Adrenal gland (tissue), 12 donors: ENCODE measurements around the gene UVRAG. TPM values are rescaled to one million over a fixed set of nuclear protein-coding genes. Genes with fewer than 3 reads are reported as not detected.

Experiments used
- DNase-seq, 7 donors: peaks; one replicate each; pipeline ENCODE4 v3.0.0-alpha.2; 2019 to 2020
- H3K27ac ChIP-seq, 5 donors: fragments of 200-600 bp; sonication (generic) in 4 of 5; 1 replicate in 3 of 5; 2 replicates in 2 of 5; pipeline versions ENCODE4 v1.5.1 to v1.8.0; 2016 to 2020; ENCODE audit warnings: mild to moderate bottlenecking in 1 of 5
- H3K27me3 ChIP-seq: fragments of 200-600 bp; 2 replicates; pipeline ENCODE4 v1.8.0; 2021
- H3K36me3 ChIP-seq, 2 donors: fragments of 200-600 bp; replicated peaks in 1 of 2; 1 replicate in 1 of 2; 2 replicates in 1 of 2; pipeline versions ENCODE4 v1.5.1 to v1.8.0; 2018 to 2022
- H3K4me1 ChIP-seq, 2 donors: fragments of 200-600 bp; replicated peaks in 1 of 2; 1 replicate in 1 of 2; 2 replicates in 1 of 2; pipeline versions ENCODE4 v1.5.1 to v1.8.0; 2018 to 2021
- H3K4me3 ChIP-seq, 4 donors: fragments of 200-600 bp; sonication (generic) in 3 of 4; one replicate each; pipeline ENCODE4 v1.5.1; 2016 to 2018
- H3K9me3 ChIP-seq, 3 donors: fragments of 200-600 bp; sonication (generic) in 1 of 3; replicated peaks in 1 of 3; 1 replicate in 2 of 3; 2 replicates in 1 of 3; pipeline versions ENCODE4 v1.5.1 to v1.8.0; 2016 to 2021
- CTCF ChIP-seq, 6 experiments: fragments of 450-650 bp in 4 of 6; fragments of 200-600 bp in 2 of 6; sonication (generic) in 1 of 6; IDR thresholded peaks; 1 replicate in 5 of 6; 2 replicates in 1 of 6; pipeline versions ENCODE4 v1.5.1 to v1.8.0; 2016 to 2021; ENCODE audit warnings: antibody characterized with exemption in 6 of 6, mild to moderate bottlenecking in 2 of 6, moderate library complexity in 1 of 6
- POLR2A ChIP-seq, 2 donors: fragments of 450-650 bp; IDR thresholded peaks; one replicate each; pipeline ENCODE4 v1.6.1; 2017; ENCODE audit warnings: antibody characterized with exemption in 2 of 2, mild to moderate bottlenecking in 2 of 2, moderate library complexity in 1 of 2
- WGBS, 4 donors: extraction: QIAGEN DNeasy Blood & Tissue Kit in 2 of 4; methylation state at CpG; one replicate each; pipeline versions ENCODE4 v1.1.5 to v1.1.7; 2013 to 2017; 5-methylcytosine and 5-hydroxymethylcytosine counted together
- intact Hi-C, 2 donors: fragments of 100-400 bp; cut with DNase I; formaldehyde crosslinking; loops; one replicate each; pipeline versions ENCODE4 v1.14.1 to v1.15.0; 2022 to 2023
- polyA plus RNA-seq, 3 donors: library from polyadenylated mRNA; stranded (reverse); fragments of 200-250 nt in 2 of 3; fragments of 350-450 nt in 1 of 3; fragmentation: Illumina TruSeq in 1 of 3; extraction: RNeasy Lipid Tissue Mini Kit (QIAGEN cat#74804) in 1 of 3; gene quantifications; one replicate each; pipeline ENCODE4 v1.2.3, GENCODE V29; 2013 to 2014
- total RNA-seq, 9 donors: library from RNA; depleted of rRNA in 4 of 9; stranded (reverse); fragments of >200 nt in 4 of 9; fragments of 120-200 nt in 1 of 9; fragmentation: NEBNext Ultra II Directional in 1 of 9; extraction: Animal tissue kit (Norgen Biotek cat#: 25700) in 1 of 9; gene quantifications; one replicate each; pipeline versions ENCODE4 v1.1.0 to v1.2.4, GENCODE V29; 2013 to 2023
- donor health status: healthy with polysubstance abuse.
- donor health status: Bipolar disorder and iron deficiency.
- donor health status: DM: yes; HTN: yes; CAD: no.
- donor health status: DM: no; HTN: no; CAD: no.
- donor health status: DM: no; HTN: no; CAD: no.
- donor health status: DM: yes; HTN: yes; CAD: no.

The UVRAG gene
- total and polyA plus RNA-seq, 12 donors: 10.9 to 61.4 (median 28.5) TPM

- Histone ChIP-seq H3K4me3 (no peak overlapping the region), H3K27me3 (no peaks in the 10 kb centered on the region), H3K36me3 (no peaks in the 10 kb centered on the region), H3K9me3 (no peaks in the 10 kb centered on the region), H3K27ac (no peak overlapping the region), H3K4me1 (peaks cover 17 to 23% of the 10 kb centered on the region in 2 donors)
- intact Hi-C loops: no loop called here
- no peak for DNase-seq
- no peak for TF ChIP-seq CTCF (IDR thresholded peaks at IDR 0.05)
- TF ChIP-seq POLR2A (IDR thresholded peaks at IDR 0.05): no peak
Measured at GRCh38 chr11:75934851-75935250, 119.8 kb downstream of the UVRAG start.

- no peaks in the 10 kb centered on the region for H3K9me3 ChIP-seq
- DNase-seq: peak in 4 of 7 donors; percentile 11 to 21 (median 16)
- peak overlapping the region in 4 of 5 donors; percentile 34 to 46 (median 43) for H3K27ac ChIP-seq
- no peaks in the 10 kb centered on the region for H3K27me3 ChIP-seq
- no peaks in the 10 kb centered on the region for H3K36me3 ChIP-seq
- intact Hi-C loops: no loop called here
- 41 to 53% (median 41%) methylated on average over 3 of the region's 3 CpGs for WGBS, 4 donors
- TF ChIP-seq POLR2A (IDR thresholded peaks at IDR 0.05): no peak
- no peak for TF ChIP-seq CTCF (IDR thresholded peaks at IDR 0.05)
- H3K4me3 ChIP-seq: no peak overlapping the region
- peaks cover 33 to 34% of the 10 kb centered on the region in 2 donors for H3K4me1 ChIP-seq
Measured at GRCh38 chr11:75938543-75938942, 123.5 kb downstream of the UVRAG start.

DNA sequence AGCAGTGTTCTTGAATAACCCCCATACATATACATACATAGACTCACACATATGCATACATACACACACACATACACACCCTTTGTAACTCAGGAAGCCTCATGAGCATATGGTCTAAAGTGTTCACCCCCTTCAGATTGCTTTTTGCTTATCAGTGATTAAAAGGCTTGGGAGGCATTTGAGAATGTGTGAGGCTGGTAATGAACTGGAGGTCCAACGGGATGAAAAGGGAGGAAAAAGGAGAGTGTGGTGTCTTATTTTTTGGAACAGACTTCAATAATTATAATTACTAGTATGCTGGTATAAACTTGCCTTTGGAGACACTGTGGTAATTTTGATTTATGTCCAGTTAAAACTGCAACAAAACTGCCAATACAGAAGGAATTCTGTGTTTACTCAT lies 124.5 kb downstream of the UVRAG start:
- no peak overlapping the region for H3K27ac ChIP-seq
- WGBS, 4 donors: 78 to 90% (median 87%) methylated on average over 1 of the region's 1 CpG
- no peak overlapping the region for H3K4me3 ChIP-seq
- H3K4me1 ChIP-seq: peaks cover 33 to 34% of the 10 kb centered on the region in 2 donors
- no peaks in the 10 kb centered on the region for H3K27me3 ChIP-seq
- no peak for DNase-seq
- TF ChIP-seq POLR2A (IDR thresholded peaks at IDR 0.05) (no peak), CTCF (IDR thresholded peaks at IDR 0.05) (no peak)
- no peaks in the 10 kb centered on the region for H3K9me3 ChIP-seq
- intact Hi-C loops: no loop called here
- H3K36me3 ChIP-seq: no peaks in the 10 kb centered on the region

DNA sequence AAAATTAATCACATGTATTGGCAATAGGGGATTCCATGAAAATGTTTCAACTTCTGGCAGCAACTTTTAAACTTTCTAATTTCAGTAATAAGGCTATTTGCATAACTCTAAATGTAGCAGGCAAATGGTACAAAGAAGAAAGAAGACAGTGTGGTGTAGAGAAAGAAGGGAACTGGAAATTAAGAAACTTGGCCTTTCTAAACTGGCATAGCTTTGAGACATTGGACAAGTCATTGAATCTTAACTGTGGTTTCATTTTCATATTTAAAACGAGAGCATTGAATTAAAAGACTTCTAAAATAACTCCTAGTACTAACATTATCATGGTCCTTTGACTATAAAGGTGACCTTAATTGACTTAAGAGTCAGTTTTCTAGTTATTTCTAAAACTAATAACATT lies 125.0 kb downstream of the UVRAG start:
- no peak overlapping the region for H3K27ac ChIP-seq
- H3K9me3 ChIP-seq: no peaks in the 10 kb centered on the region
- peaks cover 33 to 34% of the 10 kb centered on the region in 2 donors for H3K4me1 ChIP-seq
- H3K36me3 ChIP-seq: no peaks in the 10 kb centered on the region
- no peak for DNase-seq
- WGBS, 4 donors: 52 to 61% (median 57%) methylated on average over 1 of the region's 1 CpG
- H3K27me3 ChIP-seq: no peaks in the 10 kb centered on the region
- H3K4me3 ChIP-seq: no peak overlapping the region
- TF ChIP-seq CTCF (IDR thresholded peaks at IDR 0.05) (no peak), POLR2A (IDR thresholded peaks at IDR 0.05) (no peak)
- intact Hi-C loops: no loop called here
